ENCODE measurements around the gene C1QL1.

- TF ChIP-seq, protein P1, sequence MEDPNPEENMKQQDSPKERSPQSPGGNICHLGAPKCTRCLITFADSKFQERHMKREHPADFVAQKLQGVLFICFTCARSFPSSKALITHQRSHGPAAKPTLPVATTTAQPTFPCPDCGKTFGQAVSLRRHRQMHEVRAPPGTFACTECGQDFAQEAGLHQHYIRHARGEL (CRISPR knock-in tag; IDR thresholded peaks at IDR 0.05): no peak
- TF ChIP-seq ZZZ3 (CRISPR knock-in tag; IDR thresholded peaks at IDR 0.05; ENCODE audit: borderline replicate concordance) (no peak), SMARCC2 (IDR thresholded peaks at IDR 0.05) (no peak), TAF1 (CRISPR knock-in tag; IDR thresholded peaks at IDR 0.05) (no peak), ZBTB8A (CRISPR knock-in tag; IDR thresholded peaks at IDR 0.05; ENCODE audit: borderline replicate concordance, low read depth) (no peak), PRDM10 (CRISPR knock-in tag; IDR thresholded peaks at IDR 0.05; ENCODE audit: low read depth) (no peak), CREM (IDR thresholded peaks at IDR 0.05) (no peak), CREM (CRISPR knock-in tag; IDR thresholded peaks at IDR 0.05) (no peak), MYC (CRISPR knock-in tag; IDR thresholded peaks at IDR 0.05; ENCODE audit: borderline replicate concordance) (no peak), BRF2 (CRISPR knock-in tag; IDR thresholded peaks at IDR 0.05) (no peak)
- TF ChIP-seq, protein P2, sequence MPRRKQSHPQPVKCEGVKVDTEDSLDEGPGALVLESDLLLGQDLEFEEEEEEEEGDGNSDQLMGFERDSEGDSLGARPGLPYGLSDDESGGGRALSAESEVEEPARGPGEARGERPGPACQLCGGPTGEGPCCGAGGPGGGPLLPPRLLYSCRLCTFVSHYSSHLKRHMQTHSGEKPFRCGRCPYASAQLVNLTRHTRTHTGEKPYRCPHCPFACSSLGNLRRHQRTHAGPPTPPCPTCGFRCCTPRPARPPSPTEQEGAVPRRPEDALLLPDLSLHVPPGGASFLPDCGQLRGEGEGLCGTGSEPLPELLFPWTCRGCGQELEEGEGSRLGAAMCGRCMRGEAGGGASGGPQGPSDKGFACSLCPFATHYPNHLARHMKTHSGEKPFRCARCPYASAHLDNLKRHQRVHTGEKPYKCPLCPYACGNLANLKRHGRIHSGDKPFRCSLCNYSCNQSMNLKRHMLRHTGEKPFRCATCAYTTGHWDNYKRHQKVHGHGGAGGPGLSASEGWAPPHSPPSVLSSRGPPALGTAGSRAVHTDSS (CRISPR knock-in tag; conservative IDR thresholded peaks at IDR 0.05): no peak
- TF ChIP-seq, protein P3, sequence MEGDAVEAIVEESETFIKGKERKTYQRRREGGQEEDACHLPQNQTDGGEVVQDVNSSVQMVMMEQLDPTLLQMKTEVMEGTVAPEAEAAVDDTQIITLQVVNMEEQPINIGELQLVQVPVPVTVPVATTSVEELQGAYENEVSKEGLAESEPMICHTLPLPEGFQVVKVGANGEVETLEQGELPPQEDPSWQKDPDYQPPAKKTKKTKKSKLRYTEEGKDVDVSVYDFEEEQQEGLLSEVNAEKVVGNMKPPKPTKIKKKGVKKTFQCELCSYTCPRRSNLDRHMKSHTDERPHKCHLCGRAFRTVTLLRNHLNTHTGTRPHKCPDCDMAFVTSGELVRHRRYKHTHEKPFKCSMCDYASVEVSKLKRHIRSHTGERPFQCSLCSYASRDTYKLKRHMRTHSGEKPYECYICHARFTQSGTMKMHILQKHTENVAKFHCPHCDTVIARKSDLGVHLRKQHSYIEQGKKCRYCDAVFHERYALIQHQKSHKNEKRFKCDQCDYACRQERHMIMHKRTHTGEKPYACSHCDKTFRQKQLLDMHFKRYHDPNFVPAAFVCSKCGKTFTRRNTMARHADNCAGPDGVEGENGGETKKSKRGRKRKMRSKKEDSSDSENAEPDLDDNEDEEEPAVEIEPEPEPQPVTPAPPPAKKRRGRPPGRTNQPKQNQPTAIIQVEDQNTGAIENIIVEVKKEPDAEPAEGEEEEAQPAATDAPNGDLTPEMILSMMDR (CRISPR knock-in tag; IDR thresholded peaks at IDR 0.05): no peak
Observed at GRCh38 chr17:44977814-44978550, 9.9 kb upstream of the C1QL1 start.

Data from HepG2 (cell line).